Thyroid gland (tissue), 4 donors: ENCODE measurements around the gene CDK15.

ENCODE experiments used
- CTCF ChIP-seq, 6 experiments: fragments of 200-600 bp in 3 of 6; fragments of 450-650 bp in 3 of 6; sonication (generic) in 3 of 6; IDR thresholded peaks; one replicate each; pipeline ENCODE4 v1.5.1; 2016 to 2019; ENCODE audit warnings: antibody characterized with exemption in 6 of 6, mild to moderate bottlenecking in 2 of 6, inconsistent platforms in 1 of 6, moderate library complexity in 1 of 6
- POLR2A ChIP-seq, 2 donors: fragments of 450-650 bp; IDR thresholded peaks; one replicate each; pipeline ENCODE4 v1.6.1; 2017; ENCODE audit warnings: antibody characterized with exemption in 2 of 2, mild to moderate bottlenecking in 2 of 2, moderate library complexity in 1 of 2

DNA sequence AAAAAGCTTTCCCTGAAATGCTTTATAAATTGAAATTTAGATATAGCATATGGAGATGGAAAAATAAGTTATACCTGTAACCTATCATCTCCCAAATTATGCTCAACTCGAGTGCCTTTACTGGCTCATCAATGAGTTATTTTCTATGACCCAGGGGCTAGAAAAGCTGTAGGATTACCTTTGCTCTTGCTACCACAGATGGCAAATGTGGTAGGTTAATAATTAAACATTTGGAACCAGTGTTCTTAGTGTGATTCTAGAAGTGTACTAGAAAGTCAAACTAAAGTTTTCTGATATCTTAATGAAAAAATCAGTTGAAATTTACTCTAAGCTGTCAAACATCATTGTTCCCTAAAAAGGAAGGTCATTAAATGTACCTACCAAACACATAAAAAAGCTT, 48.1 kb upstream of the CDK15 start:
- TF ChIP-seq CTCF (IDR thresholded peaks at IDR 0.05) (no peak), POLR2A (IDR thresholded peaks at IDR 0.05) (no peak)
